GM21526 (cell line): ENCODE results near the gene NCAPH2.
A peak's percentile ranks its signal among the peaks of the same experiment; 100 is the strongest.
"Not testable (repeated sequence)": the region's sequence is repeated elsewhere in the genome, so short reads cannot be mapped to it uniquely, and the experiment has no call there.

Source experiments
- ATAC-seq: cut with Tn5 transposase; IDR thresholded peaks from one replicate; pipeline ENCODE4 v1.9.1; 2021; ENCODE audit warnings: moderate library complexity; ENCODE audit not compliant: unreplicated experiment, low FRiP score

The NCAPH2 gene

DNA sequence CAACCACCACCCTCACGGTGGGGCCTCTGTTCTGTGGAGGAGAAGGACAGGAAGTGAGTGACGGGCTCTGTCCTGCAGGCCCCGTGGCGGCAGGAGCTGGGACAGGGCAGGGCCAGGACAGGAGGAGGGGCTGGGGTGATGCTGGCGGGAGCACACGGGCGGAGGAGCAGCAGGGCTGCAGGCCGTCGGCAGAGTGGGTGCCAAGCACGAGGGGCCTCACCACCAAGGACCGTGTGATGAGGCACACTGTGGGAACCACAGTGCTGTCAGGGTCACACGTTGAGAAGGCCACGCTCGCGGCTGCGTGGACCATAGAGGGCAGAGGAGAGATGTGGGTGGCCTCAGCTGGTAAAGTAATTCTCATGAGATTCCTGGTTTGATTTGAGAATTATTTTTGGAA lies 8.9 kb downstream of the NCAPH2 start:
- no peak for ATAC-seq

DNA sequence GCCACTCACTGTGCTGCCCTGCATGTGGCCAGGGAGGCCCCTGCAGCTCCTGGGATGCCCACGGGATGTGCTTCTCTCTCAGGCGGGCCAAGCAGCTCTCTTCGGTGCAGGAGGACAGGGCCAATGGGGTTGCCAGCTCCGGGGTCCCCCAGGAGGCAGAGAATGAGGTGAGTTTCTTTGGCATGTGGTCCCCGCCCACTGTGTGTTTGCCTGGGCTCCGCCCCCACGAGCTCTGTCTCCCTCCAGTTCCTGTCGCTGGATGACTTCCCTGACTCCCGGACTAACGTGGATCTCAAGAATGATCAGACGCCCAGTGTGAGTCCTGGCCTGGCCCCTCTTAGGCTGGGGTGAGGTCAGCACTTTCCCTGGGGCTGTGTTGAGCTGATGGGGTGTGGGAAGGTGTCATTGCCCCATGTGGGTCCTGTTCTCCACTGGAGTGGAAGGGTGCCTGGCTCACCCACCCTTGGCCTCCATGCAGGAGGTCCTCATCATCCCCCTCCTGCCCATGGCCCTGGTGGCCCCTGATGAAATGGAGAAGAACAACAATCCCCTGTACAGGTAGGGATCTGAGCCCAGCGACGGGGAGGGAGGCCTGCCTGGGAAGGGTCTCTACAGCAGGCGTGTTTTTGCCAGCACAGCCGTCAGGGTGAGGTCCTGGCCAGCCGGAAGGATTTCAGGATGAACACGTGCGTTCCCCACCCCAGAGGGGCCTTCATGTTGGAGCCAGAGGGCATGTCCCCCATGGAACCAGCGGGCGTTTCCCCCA lies 9.7 kb downstream of the NCAPH2 start:
- ATAC-seq = no peak

DNA sequence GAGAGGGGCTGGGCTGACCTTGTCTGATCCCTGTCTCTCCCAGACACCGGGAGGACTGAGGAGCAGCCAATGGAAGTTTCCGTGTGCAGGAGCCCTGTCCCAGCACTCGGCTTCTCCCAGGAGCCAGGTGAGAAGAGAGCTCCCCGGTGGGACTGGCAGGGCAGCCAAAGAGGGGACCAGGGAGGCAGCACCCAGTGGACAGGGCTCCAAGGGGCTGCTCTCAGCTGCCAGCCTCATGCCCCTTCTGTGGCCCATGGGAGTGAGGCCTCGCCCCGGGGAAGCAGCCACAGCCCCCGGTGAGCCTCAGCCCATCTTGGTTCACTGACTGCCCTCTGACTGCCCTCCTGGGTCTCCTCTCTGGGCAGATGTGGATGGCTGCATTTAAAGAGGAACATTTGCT lies 10.6 kb downstream of the NCAPH2 start:
- ATAC-seq = no peak

DNA sequence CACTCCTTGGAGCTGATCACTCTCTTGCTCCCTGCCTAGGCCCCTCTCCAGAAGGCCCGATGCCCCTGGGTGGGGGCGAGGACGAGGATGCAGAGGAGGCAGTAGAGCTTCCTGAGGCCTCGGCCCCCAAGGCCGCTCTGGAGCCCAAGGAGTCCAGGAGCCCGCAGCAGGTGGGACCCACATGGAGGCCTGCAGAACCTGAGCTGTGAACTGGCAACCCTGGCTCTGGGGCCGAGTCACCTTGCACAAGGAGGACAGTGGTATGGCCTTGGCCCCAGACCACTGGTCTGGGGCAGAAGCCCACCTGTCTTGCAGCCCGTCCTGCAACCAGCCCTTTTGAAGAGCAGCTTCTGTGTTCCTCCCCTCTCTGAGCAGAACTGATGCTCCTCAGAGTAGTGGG lies 11.1 kb downstream of the NCAPH2 start:
- ATAC-seq = no peak

DNA sequence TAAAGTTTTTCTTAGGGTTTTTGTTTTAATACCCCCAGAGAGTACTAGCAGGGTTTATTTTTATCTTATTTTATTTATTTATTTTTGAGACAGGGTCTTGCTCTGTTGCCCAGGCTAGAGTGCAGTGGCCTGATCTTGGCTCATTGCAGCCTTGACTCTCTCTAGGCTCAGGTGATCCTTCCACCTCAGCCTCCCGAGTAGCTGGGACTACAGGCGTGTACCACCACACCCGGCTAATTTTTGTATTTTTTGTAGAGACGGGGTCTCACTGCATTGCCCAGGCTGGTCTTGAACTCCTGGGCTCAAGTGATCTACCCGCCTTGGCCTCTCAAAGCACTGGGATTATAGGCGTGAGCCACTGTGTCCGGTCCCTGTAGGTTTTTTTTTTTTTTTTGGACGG lies 12.2 kb downstream of the NCAPH2 start:
- ATAC-seq = not testable (repeated sequence)

DNA sequence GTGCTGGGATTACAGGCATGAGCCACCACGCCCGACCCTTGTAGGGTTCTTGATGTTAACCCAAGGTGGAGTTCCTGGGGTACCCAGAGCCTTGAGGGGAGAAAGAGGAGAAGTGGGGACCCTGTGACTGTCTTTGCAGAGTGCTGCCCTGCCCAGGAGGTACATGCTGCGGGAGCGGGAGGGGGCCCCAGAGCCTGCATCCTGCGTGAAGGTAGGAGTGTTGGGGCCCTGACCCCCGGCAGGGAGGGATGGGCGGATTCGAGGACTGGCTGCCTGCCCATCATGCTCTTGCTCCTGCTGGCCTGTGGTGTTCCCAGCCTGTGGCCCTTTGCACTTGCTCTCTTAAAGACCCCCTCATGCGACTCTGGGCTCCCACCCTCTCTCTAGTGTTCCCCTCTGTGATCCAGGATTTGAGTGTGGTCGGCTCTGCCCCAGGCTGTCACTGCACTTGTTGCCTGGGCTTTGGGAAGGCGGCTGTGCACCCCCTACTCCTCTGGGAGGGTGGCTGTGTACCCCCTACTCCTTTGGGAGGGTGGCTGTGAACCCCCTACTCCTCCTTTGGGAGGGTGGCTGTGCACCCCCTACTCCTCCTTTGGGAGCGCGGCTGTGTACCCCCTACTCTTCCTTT lies 12.9 kb downstream of the NCAPH2 start:
- no peak for ATAC-seq

DNA sequence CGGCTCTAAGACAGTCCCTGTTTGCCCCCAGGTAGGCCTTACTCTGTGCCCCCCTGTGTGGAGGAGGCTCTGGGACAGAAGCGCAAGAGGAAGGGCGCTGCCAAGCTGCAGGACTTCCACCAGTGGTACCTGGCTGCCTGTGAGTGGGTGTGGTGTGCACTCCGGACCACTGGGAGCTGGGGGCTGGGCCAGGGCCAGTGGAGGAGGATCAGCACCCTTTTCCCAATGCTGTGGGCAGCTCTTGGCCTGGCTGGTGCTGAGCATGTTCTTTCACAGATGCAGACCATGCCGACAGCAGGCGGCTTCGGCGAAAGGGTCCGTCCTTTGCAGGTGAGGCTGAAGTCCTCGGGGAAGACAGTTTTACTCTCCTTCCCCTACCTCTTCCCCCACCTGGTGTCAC lies 13.7 kb downstream of the NCAPH2 start:
- ATAC-seq = no peak

DNA sequence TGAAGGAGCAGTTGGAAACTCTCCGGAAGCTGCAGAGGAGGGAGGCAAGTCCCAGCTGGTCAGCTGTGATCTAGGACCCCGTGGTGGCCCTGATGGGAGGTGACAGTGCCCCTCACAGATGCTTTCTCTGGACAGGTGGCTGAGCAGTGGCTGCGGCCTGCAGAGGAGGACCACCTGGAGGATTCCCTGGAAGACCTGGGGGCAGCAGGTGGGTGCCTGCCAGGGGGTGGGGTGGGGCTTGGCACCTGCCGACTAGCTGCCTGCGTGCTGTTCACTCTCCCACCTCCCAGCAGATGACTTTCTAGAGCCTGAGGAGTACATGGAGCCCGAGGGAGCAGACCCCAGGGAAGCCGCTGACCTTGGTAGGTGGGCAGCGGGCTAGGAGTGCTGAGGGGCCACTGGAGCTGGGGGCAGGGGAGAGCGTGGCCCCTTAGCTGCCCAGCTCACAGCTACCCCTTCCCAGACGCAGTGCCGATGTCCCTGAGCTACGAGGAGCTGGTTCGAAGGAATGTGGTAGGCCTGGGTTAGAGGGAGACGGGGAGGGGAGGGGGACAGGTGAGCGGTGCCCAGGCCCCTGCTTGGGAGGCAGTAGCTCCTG lies 14.3 kb downstream of the NCAPH2 start:
- no peak for ATAC-seq

DNA sequence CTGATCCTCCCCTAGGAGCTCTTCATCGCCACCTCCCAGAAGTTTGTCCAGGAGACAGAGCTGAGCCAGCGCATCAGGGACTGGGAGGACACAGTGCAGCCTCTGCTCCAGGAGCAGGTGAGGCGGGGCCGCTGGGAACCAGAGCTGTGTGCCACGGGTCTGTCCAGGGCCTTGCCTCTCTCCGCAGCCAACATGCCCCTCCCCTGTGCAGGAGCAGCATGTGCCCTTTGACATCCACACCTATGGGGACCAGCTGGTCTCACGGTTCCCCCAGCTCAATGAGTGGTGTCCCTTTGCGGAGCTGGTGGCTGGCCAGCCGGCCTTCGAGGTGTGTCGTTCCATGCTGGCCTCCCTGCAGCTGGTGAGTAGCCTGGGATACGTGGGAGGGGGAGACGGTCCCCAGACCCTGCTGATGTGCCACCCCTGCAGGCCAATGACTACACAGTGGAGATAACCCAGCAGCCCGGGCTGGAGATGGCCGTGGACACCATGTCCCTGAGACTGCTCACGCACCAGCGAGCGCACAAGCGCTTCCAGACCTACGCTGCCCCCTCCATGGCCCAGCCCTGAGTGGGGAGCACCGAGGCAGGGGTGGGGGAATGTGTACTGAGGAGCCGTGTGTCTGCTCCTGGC lies 14.9 kb downstream of the NCAPH2 start:
- ATAC-seq = no peak

DNA sequence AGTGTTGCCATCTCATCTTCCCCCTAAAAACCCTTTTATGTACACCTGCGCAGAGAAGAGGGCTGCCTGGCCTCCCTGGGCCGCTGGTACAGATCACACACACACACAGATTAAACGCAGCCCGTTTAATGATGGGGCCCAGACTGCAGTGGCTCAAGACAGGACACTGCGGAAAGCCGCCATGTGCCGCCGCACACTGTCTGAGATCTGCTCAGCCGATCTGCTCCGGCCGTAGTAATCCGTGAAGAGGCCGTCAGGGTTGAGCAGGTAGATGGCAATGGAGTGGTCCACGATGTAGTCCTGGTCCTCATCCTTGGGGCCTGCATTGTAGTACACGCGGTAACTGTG lies 15.4 kb downstream of the NCAPH2 start:
- ATAC-seq = no peak

DNA sequence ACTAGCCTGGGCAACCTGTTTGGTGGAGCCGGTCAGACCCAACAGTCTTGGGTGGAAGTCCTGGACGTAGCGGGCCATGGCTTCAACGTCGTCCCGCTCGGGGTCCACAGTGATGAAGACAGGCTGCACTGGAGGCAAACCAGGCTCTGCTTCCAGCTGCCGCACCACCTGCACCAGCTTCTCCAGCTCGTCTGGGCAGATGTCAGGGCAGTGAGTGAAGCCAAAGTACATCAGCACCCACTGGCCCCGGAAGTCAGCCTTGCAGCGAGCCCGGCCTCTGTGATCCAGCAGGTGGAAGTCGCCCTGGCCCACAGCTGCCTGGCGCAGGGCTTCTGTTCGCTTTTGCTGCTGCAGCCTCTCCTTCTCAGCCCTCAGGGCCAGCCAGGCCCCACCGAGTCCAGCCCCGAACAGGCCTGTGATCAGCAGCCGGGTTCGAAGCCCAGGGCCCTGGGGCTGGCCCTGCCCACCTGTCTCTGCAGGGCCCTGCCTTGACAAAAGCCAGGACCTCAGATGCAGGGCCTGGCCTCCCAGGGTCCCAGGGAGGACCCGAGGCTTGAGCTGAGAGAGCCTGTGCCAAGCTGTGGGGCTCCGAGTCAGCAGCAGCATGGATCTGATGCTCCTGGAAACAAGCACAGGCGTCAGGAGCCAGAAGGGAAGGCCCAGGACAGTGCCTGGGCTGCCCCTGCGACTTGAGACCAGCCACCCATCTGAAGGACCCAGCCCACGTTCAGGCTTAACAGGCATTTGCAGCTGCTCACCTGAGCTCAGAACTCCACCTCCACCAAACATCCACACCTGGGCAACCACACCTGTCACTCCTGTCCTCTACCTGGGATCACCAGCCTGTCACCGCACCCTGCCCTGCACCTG lies 16.0 kb downstream of the NCAPH2 start:
- no peak for ATAC-seq

DNA sequence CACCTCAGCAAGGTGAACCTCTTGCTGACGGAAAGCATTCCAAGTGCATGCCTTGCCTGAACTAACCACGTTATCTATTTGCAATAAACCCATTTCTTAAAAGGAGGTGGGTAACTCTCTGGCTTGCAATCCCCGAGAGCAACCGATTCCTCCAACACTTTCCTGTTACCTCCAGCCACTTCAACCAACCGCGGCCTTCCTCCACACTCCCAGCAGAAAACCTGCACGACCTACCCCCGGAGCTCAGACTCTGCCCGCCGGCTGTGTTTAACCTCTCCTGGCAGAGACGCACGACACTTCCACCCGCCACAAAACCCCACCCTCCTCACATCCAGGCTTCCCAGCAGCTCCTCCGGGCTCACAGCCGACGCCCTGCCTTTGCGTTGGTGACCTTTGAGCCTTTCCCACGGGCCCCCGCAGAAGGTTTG lies 16.7 kb downstream of the NCAPH2 start:
- no peak for ATAC-seq

DNA sequence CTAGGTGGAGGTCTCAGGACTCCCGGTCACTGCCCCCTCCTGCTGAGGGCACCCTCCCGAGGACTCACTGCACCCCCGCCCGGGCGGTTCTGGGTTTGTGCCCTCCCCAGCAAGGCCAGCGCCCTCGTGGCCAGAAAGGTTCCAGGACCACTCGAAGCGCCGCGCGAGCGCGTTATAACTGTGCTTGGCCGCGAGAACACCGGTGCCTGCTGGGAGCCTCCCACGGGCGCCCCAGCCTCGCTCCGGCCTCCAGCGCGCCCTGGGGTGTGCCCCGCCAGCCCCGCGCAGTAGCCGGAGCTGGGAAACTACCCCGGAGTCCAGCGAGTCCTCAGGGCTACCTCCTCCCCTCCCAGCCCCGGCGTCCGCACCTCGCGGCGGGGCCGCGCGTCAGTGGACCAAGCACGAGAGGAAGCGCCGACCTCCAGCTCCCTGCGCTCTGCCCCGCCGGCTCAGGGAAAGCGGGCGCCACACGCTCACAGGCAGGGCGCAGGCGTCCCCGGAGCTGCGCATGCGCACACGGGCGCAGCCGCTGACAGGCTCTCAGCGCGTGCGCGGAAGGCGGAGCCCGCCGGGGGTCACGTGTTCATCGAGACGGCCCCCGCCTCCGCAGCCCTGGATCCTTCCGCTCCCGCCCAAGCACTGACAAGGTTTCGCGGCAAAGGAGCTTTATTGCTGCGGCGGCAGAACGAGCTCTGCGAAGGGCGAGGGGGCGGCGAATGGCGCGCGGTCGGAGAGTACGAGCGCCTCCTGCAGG lies 17.3 kb downstream of the NCAPH2 start, which contains the start of gene SCO2:
SCO2 (minus strand) TSS at position 495 of the 754 bp plus-strand sequence. CDS start 1,187 bp downstream, outside the sequence.
- ATAC-seq = peak; percentile 36

DNA sequence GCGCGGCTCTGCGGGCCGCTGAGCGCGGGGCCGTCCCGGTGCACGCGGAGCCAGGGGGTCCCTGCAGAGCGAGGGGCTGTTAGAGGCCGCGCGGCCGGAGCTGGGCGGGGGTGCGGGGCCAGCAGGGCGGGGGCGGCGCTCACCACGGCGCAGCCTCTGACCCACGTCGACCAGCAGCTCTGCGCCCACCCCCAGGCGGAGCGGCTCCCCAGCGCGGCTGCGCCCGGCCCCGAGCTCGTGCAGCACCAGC lies 17.8 kb downstream of the NCAPH2 start:
- no peak for ATAC-seq

DNA sequence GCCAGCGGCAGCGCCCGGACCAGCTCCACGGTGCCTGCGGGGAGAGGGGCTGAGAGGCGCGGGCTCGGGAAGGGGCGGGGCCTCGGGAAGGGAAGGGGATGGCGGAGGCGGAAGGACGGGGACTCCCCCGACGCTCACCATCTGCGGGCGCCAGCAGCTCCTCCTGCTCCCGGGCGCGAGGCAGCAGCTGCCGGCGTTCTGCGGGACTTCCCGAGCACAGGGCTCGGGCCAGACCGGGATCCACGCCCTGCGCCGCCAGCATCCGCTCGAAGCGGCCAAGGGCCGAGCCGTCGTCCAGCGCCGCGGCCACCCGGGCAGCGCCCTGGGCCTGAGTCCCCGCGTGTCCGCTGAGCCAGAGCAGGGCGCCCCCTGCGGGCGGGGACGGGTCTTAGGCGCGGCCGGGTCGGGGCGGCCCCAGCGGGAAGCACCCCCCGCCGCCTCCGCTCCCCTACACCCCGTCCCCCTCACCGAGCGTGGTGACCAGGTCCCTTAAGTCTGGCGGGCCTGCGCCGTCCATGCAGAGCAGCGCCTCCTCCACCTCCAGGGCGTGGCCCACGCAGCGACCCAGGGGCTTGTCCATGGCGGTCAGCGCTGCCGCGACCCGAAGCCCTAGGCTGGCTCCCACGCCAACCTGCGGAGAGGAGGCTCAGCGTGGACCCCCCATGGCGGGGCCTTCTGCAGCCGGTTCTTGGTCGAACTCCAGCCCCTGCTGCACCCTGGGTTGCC lies 18.2 kb downstream of the NCAPH2 start:
- ATAC-seq = peak; percentile 22

DNA sequence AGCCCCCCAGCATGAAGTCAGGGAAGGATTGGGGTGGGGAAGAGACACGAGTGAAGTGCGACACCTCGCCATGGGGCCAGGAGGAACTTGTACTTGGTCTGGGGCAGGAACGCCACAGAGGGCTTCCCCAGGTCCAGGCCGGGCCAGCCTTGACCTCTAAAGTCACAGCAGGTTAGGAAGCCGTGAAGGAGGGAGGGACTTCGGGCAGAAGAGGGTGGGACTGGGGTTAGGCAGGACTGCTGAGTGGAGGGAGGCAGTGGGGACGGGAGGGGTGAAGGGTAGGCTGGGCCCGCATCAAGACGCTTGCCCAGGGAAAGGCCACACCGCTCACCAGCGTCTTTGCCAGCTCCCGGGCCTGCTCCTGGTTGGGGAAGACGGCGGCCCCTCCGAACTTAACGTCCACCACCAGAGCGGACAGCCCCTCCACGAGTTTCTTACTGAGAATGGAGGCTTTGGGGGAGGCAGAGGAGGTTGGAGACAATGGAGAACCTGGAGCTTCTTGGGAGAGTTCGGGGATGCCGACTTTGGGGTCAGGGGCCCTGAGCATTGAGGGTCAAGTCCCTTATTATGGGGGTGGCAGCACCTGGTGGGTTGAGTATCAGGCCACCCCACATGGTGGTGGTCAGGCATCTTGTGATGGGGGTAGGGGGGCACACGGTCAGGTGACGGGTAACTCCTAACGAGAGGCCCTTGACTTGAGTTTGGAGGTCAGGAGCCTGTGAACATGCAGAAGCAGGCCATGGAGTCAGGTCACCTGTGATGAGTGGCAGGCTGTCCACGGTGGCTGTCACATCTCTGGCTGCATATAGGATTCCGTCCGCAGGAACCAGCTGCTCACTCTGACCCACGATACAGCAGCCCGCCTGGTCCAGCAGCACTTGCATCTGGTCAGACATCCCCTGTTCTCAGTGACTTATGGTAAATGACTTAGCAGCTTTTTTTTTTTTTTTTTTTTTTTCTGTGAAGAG lies 19.1 kb downstream of the NCAPH2 start:
- ATAC-seq = no peak

DNA sequence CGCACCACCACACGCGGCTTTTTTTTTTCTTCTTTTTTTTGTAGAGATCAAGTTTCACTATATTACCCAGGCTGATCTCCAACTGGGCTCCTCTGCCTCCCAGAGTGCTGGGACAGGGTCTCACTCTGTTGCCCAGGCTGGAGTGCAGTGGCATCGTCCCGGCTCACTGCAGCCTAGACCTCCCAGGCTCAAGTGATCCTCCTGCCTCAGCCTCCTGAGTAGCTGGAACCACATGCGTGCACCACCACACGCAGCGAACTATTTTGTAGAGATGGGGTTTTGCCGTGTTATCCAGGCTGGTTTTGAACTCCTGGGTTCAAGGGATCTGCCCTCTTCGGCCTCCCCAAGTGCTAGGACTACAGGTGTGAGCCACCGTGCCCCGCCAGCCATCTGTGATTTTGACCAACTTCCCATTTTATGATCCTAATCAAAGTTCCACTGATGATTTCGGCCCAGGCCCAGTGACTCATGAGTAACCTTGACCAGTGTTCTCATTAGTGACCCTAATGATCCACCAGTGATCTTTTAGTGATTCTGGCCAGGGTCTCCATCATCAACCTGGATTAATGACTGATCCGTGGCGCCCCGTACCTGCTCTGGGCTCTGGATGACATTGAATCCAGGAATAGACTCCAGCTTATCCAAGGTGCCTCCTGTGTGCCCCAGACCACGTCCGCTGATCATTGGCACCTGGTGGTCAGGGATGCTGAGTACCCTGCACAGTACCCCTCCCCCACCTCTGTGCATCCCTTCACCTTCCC lies 20.1 kb downstream of the NCAPH2 start:
- ATAC-seq = no peak
